GM23338 (cell line): ENCODE results near the gene MYNN. TPM values are rescaled to one million over a fixed set of nuclear protein-coding genes. Genes with fewer than 3 reads are reported as not detected.

Experiments
- CREB1 ChIP-seq: fragments of 250-450 bp; sonication (Bioruptor Pico); IDR thresholded peaks from 2 replicates; pipeline ENCODE4 v1.5.0; 2020; ENCODE audit warnings: low read depth, mild to moderate bottlenecking, moderate library complexity
- EZH2 ChIP-seq: fragments of 200-600 bp; sonication (generic); IDR thresholded peaks from one replicate; pipeline ENCODE4 v1.8.0; 2017; ENCODE audit warnings: antibody characterized with exemption, mild to moderate bottlenecking, low read depth; ENCODE audit not compliant: unreplicated experiment
- EZH2phosphoT487 ChIP-seq: fragments of 200-600 bp; sonication (generic); IDR thresholded peaks from one replicate; pipeline ENCODE4 v1.8.1; 2018; ENCODE audit warnings: antibody characterized with exemption; ENCODE audit not compliant: unreplicated experiment
- JUNB ChIP-seq: IDR thresholded peaks from one replicate; pipeline ENCODE4 v1.6.1; 2016; ENCODE audit warnings: antibody characterized with exemption; ENCODE audit not compliant: unreplicated experiment
- NANOG ChIP-seq: IDR thresholded peaks from 2 replicates; pipeline ENCODE4 v1.6.1; 2016; ENCODE audit warnings: antibody characterized with exemption, borderline replicate concordance
- ZNF114 ChIP-seq: fragments of 250-450 bp; sonication (Bioruptor Pico); IDR thresholded peaks from 2 replicates; pipeline ENCODE4 v1.5.0; 2020; ENCODE audit warnings: mild to moderate bottlenecking, moderate library complexity
- ZNF331 ChIP-seq: fragments of 250-450 bp; sonication (Bioruptor Pico); IDR thresholded peaks from 2 replicates; pipeline ENCODE4 v1.5.0; 2020; ENCODE audit warnings: low read depth, mild to moderate bottlenecking, moderate library complexity
- polyA plus RNA-seq: library from polyadenylated mRNA; unstranded; fragments of >200 nt; fragmentation: Nextera tagmentation; extraction: Ambion mirVana; gene quantifications from 2 replicates; pipeline ENCODE4 v1.2.1, GENCODE V29; 2016
- total RNA-seq: library from RNA; depleted of rRNA; stranded (reverse); fragments of >200 nt; shearing (Covaris generic); gene quantifications from 2 replicates; pipeline ENCODE4 v1.2.3, GENCODE V29; 2014
- TF ChIP-seq, protein P1 (sequence below): fragments of 250-450 bp; sonication (Bioruptor Pico); IDR thresholded peaks from 2 replicates; pipeline ENCODE4 v1.5.0; 2020; ENCODE audit warnings: mild to moderate bottlenecking, moderate library complexity
- TF ChIP-seq, protein P2 (sequence below), 2 experiments: fragments of 200-600 bp in 1 of 2; sonication (generic) in 1 of 2; conservative IDR thresholded peaks; 2 replicates each; pipeline versions ENCODE4 v1.5.1 to v1.6.1; 2016 to 2017; ENCODE audit warnings: antibody characterized with exemption in 2 of 2, low read depth in 2 of 2, mild to moderate bottlenecking in 2 of 2, moderate library complexity in 1 of 2
- TF ChIP-seq, protein P3 (sequence below): IDR thresholded peaks from 2 replicates; pipeline ENCODE4 v1.6.1; 2016; ENCODE audit warnings: antibody characterized with exemption

The MYNN gene
- total and polyA plus RNA-seq, 2 experiments from 2014 or later = 14.2 to 19.4 TPM

DNA sequence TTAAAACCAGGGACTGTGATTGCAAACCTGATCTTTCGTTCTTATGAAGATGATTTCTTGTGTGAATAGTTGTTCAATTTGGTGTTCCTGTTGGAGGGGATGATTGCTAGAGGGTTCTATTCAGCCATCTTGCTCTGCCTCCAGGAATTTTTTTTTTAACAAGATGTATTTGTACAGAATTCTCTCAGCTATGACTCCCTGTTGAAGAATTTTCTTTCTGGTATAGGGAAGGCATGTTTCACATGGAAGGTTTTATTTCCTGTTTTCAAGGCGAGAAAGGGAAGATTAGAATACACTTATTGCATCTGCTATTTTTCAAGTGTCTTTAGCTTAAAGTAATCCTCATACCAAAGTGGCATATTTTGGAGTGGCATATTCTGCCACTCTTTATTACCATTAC, 45.1 kb downstream of the MYNN start (continued):
- TF ChIP-seq, protein P1, sequence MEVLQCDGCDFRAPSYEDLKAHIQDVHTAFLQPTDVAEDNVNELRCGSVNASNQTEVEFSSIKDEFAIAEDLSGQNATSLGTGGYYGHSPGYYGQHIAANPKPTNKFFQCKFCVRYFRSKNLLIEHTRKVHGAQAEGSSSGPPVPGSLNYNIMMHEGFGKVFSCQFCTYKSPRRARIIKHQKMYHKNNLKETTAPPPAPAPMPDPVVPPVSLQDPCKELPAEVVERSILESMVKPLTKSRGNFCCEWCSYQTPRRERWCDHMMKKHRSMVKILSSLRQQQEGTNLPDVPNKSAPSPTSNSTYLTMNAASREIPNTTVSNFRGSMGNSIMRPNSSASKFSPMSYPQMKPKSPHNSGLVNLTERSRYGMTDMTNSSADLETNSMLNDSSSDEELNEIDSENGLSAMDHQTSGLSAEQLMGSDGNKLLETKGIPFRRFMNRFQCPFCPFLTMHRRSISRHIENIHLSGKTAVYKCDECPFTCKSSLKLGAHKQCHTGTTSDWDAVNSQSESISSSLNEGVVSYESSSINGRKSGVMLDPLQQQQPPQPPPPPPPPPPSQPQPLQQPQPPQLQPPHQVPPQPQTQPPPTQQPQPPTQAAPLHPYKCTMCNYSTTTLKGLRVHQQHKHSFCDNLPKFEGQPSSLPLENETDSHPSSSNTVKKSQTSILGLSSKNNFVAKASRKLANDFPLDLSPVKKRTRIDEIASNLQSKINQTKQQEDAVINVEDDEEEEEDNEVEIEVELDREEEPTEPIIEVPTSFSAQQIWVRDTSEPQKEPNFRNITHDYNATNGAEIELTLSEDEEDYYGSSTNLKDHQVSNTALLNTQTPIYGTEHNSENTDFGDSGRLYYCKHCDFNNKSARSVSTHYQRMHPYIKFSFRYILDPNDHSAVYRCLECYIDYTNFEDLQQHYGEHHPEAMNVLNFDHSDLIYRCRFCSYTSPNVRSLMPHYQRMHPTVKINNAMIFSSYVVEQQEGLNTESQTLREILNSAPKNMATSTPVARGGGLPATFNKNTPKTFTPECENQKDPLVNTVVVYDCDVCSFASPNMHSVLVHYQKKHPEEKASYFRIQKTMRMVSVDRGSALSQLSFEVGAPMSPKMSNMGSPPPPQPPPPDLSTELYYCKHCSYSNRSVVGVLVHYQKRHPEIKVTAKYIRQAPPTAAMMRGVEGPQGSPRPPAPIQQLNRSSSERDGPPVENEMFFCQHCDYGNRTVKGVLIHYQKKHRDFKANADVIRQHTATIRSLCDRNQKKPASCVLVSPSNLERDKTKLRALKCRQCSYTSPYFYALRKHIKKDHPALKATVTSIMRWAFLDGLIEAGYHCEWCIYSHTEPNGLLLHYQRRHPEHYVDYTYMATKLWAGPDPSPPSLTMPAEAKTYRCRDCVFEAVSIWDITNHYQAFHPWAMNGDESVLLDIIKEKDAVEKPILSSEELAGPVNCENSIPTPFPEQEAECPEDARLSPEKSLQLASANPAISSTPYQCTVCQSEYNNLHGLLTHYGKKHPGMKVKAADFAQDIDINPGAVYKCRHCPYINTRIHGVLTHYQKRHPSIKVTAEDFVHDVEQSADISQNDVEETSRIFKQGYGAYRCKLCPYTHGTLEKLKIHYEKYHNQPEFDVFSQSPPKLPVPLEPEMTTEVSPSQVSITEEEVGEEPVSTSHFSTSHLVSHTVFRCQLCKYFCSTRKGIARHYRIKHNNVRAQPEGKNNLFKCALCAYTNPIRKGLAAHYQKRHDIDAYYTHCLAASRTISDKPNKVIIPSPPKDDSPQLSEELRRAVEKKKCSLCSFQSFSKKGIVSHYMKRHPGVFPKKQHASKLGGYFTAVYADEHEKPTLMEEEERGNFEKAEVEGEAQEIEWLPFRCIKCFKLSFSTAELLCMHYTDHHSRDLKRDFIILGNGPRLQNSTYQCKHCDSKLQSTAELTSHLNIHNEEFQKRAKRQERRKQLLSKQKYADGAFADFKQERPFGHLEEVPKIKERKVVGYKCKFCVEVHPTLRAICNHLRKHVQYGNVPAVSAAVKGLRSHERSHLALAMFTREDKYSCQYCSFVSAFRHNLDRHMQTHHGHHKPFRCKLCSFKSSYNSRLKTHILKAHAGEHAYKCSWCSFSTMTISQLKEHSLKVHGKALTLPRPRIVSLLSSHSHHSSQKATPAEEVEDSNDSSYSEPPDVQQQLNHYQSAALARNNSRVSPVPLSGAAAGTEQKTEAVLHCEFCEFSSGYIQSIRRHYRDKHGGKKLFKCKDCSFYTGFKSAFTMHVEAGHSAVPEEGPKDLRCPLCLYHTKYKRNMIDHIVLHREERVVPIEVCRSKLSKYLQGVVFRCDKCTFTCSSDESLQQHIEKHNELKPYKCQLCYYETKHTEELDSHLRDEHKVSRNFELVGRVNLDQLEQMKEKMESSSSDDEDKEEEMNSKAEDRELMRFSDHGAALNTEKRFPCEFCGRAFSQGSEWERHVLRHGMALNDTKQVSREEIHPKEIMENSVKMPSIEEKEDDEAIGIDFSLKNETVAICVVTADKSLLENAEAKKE (CRISPR knock-in tag) = no peak
- TF ChIP-seq EZH2 (no peak), CREB1 (CRISPR knock-in tag) (no peak), ZNF114 (CRISPR knock-in tag) (no peak), JUNB (no peak), NANOG (no peak), EZH2phosphoT487 (no peak), ZNF331 (no peak)
- TF ChIP-seq, protein P2, sequence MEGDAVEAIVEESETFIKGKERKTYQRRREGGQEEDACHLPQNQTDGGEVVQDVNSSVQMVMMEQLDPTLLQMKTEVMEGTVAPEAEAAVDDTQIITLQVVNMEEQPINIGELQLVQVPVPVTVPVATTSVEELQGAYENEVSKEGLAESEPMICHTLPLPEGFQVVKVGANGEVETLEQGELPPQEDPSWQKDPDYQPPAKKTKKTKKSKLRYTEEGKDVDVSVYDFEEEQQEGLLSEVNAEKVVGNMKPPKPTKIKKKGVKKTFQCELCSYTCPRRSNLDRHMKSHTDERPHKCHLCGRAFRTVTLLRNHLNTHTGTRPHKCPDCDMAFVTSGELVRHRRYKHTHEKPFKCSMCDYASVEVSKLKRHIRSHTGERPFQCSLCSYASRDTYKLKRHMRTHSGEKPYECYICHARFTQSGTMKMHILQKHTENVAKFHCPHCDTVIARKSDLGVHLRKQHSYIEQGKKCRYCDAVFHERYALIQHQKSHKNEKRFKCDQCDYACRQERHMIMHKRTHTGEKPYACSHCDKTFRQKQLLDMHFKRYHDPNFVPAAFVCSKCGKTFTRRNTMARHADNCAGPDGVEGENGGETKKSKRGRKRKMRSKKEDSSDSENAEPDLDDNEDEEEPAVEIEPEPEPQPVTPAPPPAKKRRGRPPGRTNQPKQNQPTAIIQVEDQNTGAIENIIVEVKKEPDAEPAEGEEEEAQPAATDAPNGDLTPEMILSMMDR (conservative IDR thresholded peaks at IDR 0.05; ENCODE audit: low read depth in 2 of 2) = no peak
- TF ChIP-seq, protein P3, sequence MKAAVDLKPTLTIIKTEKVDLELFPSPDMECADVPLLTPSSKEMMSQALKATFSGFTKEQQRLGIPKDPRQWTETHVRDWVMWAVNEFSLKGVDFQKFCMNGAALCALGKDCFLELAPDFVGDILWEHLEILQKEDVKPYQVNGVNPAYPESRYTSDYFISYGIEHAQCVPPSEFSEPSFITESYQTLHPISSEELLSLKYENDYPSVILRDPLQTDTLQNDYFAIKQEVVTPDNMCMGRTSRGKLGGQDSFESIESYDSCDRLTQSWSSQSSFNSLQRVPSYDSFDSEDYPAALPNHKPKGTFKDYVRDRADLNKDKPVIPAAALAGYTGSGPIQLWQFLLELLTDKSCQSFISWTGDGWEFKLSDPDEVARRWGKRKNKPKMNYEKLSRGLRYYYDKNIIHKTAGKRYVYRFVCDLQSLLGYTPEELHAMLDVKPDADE = no peak
